ENCODE results near the gene HES7. TPM values are rescaled to one million over a fixed set of nuclear protein-coding genes. Genes with fewer than 3 reads are reported as not detected.

Gene HES7
- total and polyA plus RNA-seq, 9 of the 15 experiments (the other 6 are each of a cell fraction or from before 2014, with no cell fraction given), result 0.03 to 1.7 (median 0.14) TPM; not detected in 1

DNA sequence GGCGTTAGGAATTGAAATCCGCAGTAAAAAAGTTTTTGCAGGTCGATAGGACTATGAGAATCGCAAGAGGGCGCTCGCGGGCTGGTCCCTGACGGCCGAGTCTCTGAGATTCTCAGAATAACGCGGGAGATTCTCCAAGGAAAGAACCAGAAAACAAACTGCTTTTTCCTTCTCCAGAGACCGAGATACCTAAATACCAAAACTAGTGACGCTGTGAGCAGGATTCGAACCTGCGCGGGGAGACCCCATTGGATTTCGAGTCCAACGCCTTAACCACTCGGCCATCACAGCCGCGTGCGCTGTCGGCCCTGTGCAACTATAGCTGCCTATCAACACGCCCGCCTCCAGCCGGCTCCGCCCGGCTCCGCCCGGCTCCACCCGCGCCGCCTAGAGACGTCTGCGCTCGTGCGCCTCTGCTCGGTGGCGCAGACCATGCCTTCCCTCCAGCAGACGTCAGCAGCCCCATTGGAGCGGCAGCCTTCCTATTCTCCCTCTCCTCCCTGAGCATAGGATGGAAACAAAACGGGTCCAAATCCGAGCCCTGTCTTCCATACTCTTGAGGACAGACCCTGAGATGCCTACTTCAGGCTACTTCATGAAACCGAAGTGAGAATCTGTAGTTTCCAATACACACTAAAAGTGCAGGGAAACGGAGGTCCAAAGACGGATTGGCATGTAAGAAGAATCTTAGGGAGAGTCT, 14.9 kb upstream of the HES7 start (continued):
- TF ChIP-seq HBP1 (CRISPR knock-in tag; IDR thresholded peaks at IDR 0.05) (no peak), TCF7 (IDR thresholded peaks at IDR 0.05; ENCODE audit: borderline replicate concordance) (no peak), SIN3A (IDR thresholded peaks at IDR 0.05; ENCODE audit: borderline replicate concordance in 2 of 2, control insufficient read depth in 1 of 2, low read depth in 2 of 2, low read length in 2 of 2) (peak; percentile 32 to 56; a peak in 1 of 4 replicates), ZNF778 (CRISPR knock-in tag; IDR thresholded peaks at IDR 0.05) (no peak), RBM22 (IDR thresholded peaks at IDR 0.05; ENCODE audit: low read depth, low read length, poor library complexity, severe bottlenecking) (no peak), ZNF707 (CRISPR knock-in tag; conservative IDR thresholded peaks at IDR 0.05) (no peak), NFE2 (IDR thresholded peaks at IDR 0.05; ENCODE audit: low read depth) (0 out of 2 replicates have a peak, but pooled peaks have one; percentile 0), ADNP (tag; IDR thresholded peaks at IDR 0.05) (peak; percentile 88), NR2F6 (CRISPR knock-in tag; IDR thresholded peaks at IDR 0.05) (no peak), ZBTB8A (IDR thresholded peaks at IDR 0.05; ENCODE audit: partially characterized antibody) (peak; percentile 65), HMGN3 (IDR thresholded peaks at IDR 0.05; ENCODE audit: borderline replicate concordance, extremely low read depth, insufficient read length, low read depth, low read length) (peak; percentile 54), JUN (IDR thresholded peaks at IDR 0.05; ENCODE audit: borderline replicate concordance, low read depth, low read length) (peak; percentile 47; the same call in 1 of the 2 replicates), JUN (CRISPR knock-in tag; IDR thresholded peaks at IDR 0.05; ENCODE audit: borderline replicate concordance) (no peak), TAL1 (IDR thresholded peaks at IDR 0.05) (no peak), DIDO1 (tag; IDR thresholded peaks at IDR 0.05; ENCODE audit: low read depth) (no peak), RNF219 (CRISPR knock-in tag; IDR thresholded peaks at IDR 0.05) (no peak), ATF4 (CRISPR knock-in tag; IDR thresholded peaks at IDR 0.05) (no peak)
- TF ChIP-seq, protein P1, sequence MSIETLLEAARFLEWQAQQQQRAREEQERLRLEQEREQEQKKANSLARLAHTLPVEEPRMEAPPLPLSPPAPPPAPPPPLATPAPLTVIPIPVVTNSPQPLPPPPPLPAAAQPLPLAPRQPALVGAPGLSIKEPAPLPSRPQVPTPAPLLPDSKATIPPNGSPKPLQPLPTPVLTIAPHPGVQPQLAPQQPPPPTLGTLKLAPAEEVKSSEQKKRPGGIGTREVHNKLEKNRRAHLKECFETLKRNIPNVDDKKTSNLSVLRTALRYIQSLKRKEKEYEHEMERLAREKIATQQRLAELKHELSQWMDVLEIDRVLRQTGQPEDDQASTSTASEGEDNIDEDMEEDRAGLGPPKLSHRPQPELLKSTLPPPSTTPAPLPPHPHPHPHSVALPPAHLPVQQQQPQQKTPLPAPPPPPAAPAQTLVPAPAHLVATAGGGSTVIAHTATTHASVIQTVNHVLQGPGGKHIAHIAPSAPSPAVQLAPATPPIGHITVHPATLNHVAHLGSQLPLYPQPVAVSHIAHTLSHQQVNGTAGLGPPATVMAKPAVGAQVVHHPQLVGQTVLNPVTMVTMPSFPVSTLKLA (conservative IDR thresholded peaks at IDR 0.05), result peak; percentile 90 to 92
- TF ChIP-seq, protein P2, sequence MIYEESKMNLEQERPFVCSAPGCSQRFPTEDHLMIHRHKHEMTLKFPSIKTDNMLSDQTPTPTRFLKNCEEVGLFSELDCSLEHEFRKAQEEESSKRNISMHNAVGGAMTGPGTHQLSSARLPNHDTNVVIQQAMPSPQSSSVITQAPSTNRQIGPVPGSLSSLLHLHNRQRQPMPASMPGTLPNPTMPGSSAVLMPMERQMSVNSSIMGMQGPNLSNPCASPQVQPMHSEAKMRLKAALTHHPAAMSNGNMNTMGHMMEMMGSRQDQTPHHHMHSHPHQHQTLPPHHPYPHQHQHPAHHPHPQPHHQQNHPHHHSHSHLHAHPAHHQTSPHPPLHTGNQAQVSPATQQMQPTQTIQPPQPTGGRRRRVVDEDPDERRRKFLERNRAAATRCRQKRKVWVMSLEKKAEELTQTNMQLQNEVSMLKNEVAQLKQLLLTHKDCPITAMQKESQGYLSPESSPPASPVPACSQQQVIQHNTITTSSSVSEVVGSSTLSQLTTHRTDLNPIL (CRISPR knock-in tag; IDR thresholded peaks at IDR 0.05), result no peak

Data from K562 (cell line).